Memory B cell (primary cell): ENCODE results near the gene ADGRF3.
"Not testable (repeated sequence)": the region's sequence is repeated elsewhere in the genome, so short reads cannot be mapped to it uniquely, and the experiment has no call there.

Source experiments
- ATAC-seq: fragments of 150-1000 bp; cut with Tn5 transposase; 2 replicates; pipeline ENCODE4 v1.10.0; 2021; ENCODE audit warnings: low read depth, mild to moderate bottlenecking, moderate library complexity
- DNase-seq, 2 donors: peaks; one replicate each; pipeline ENCODE4 v3.0.0; 2022; ENCODE audit warnings: low spot score in 2 of 2
- H3K27ac Mint-ChIP-seq: one replicate; pipeline ENCODE4 v1.8.0; 2022; ENCODE audit warnings: mild to moderate bottlenecking, moderate library complexity, mixed read lengths
- H3K27me3 Mint-ChIP-seq: one replicate; pipeline ENCODE4 v1.8.0; 2022; ENCODE audit warnings: mixed read lengths
- H3K36me3 Mint-ChIP-seq: one replicate; pipeline ENCODE4 v1.8.0; 2022; ENCODE audit warnings: mild to moderate bottlenecking, mixed read lengths
- H3K4me1 Mint-ChIP-seq: one replicate; pipeline ENCODE4 v1.8.0; 2022; ENCODE audit warnings: mixed read lengths
- H3K4me3 Mint-ChIP-seq: one replicate; pipeline ENCODE4 v1.8.0; 2022; ENCODE audit warnings: mild to moderate bottlenecking, moderate library complexity, mixed read lengths
- H3K9me3 Mint-ChIP-seq: one replicate; pipeline ENCODE4 v1.8.0; 2022; ENCODE audit warnings: mixed read lengths

Gene ADGRF3

GRCh38 chr2:26346454-26347053, at the start of gene ADGRF3:
TSS of gene ADGRF3 (minus strand) at chr2:26346789. CDS start at chr2:26346234, 555 bp downstream.
- Mint-ChIP-seq H3K4me1 (peaks cover 18% of the 10 kb centered on the region), H3K36me3 (no peaks in the 10 kb centered on the region), H3K9me3 (no peaks in the 10 kb centered on the region), H3K27me3 (no peaks in the 10 kb centered on the region), H3K4me3 (peak within 1 kb of the TSS; percentile 94), H3K27ac (peak within 1 kb of the TSS; percentile 96)
- ATAC-seq (peak; percentile 13), DNase-seq (peak; percentile 38 to 45)

GRCh38 chr2:26395394-26395793, 48.8 kb upstream of the ADGRF3 start:
- H3K36me3 Mint-ChIP-seq: peaks cover 1% of the 10 kb centered on the region
- DNase-seq (no peak), ATAC-seq (no peak)
- no peak overlapping the region for H3K27ac Mint-ChIP-seq
- no peaks in the 10 kb centered on the region for H3K4me1 Mint-ChIP-seq
- no peaks in the 10 kb centered on the region for H3K27me3 Mint-ChIP-seq
- H3K4me3 Mint-ChIP-seq: no peak overlapping the region
- H3K9me3 Mint-ChIP-seq: no peaks in the 10 kb centered on the region

GRCh38 chr2:26394694-26395093, 48.1 kb upstream of the ADGRF3 start:
- H3K27me3 Mint-ChIP-seq: no peaks in the 10 kb centered on the region
- peaks cover 5% of the 10 kb centered on the region for H3K36me3 Mint-ChIP-seq
- DNase-seq (no peak), ATAC-seq (no peak)
- H3K4me3 Mint-ChIP-seq: no peak overlapping the region
- H3K27ac Mint-ChIP-seq: no peak overlapping the region
- H3K9me3 Mint-ChIP-seq: no peaks in the 10 kb centered on the region
- no peaks in the 10 kb centered on the region for H3K4me1 Mint-ChIP-seq

GRCh38 chr2:26387189-26387588, 40.6 kb upstream of the ADGRF3 start:
- Mint-ChIP-seq H3K4me3 (no peak overlapping the region), H3K27me3 (no peaks in the 10 kb centered on the region), H3K36me3 (peaks cover 14% of the 10 kb centered on the region), H3K27ac (no peak overlapping the region), H3K4me1 (no peaks in the 10 kb centered on the region), H3K9me3 (no peaks in the 10 kb centered on the region)
- DNase-seq (no peak), ATAC-seq (no peak)

GRCh38 chr2:26384597-26384996, 38.0 kb upstream of the ADGRF3 start:
- ATAC-seq: no peak
- H3K4me1 Mint-ChIP-seq: no peaks in the 10 kb centered on the region
- peaks cover 13% of the 10 kb centered on the region for H3K36me3 Mint-ChIP-seq

GRCh38 chr2:26384183-26384582, 37.6 kb upstream of the ADGRF3 start:
- ATAC-seq (no peak), DNase-seq (no peak)
- Mint-ChIP-seq H3K27ac (no peak overlapping the region), H3K4me3 (no peak overlapping the region), H3K9me3 (no peaks in the 10 kb centered on the region), H3K36me3 (peaks cover 13% of the 10 kb centered on the region), H3K27me3 (no peaks in the 10 kb centered on the region), H3K4me1 (no peaks in the 10 kb centered on the region)

More at GRCh38 chr2:26384597-26384996, 38.0 kb upstream of the ADGRF3 start:
- Mint-ChIP-seq H3K4me3 (no peak overlapping the region), H3K27me3 (no peaks in the 10 kb centered on the region), H3K27ac (no peak overlapping the region), H3K9me3 (no peaks in the 10 kb centered on the region)
- DNase-seq: no peak

GRCh38 chr2:26382564-26382963, 36.0 kb upstream of the ADGRF3 start:
- Mint-ChIP-seq H3K4me3 (no peak overlapping the region), H3K27me3 (no peaks in the 10 kb centered on the region), H3K4me1 (no peaks in the 10 kb centered on the region), H3K36me3 (peaks cover 19% of the 10 kb centered on the region), H3K9me3 (no peaks in the 10 kb centered on the region), H3K27ac (no peak overlapping the region)
- ATAC-seq (no peak), DNase-seq (no peak)

- peaks cover 25% of the 10 kb centered on the region for H3K36me3 Mint-ChIP-seq
- no peaks in the 10 kb centered on the region for H3K4me1 Mint-ChIP-seq
- ATAC-seq (no peak), DNase-seq (no peak)
- no peak overlapping the region for H3K4me3 Mint-ChIP-seq
- no peaks in the 10 kb centered on the region for H3K9me3 Mint-ChIP-seq
- H3K27ac Mint-ChIP-seq: no peak overlapping the region
- no peaks in the 10 kb centered on the region for H3K27me3 Mint-ChIP-seq
These were observed 33.7 kb upstream of the ADGRF3 start for GRCh38 chr2:26380281-26380680.

GRCh38 chr2:26376799-26377198, 30.2 kb upstream of the ADGRF3 start:
- DNase-seq (no peak), ATAC-seq (no peak)
- Mint-ChIP-seq H3K4me1 (no peaks in the 10 kb centered on the region), H3K27me3 (no peaks in the 10 kb centered on the region), H3K9me3 (no peaks in the 10 kb centered on the region), H3K27ac (no peak overlapping the region), H3K36me3 (peaks cover 33% of the 10 kb centered on the region), H3K4me3 (no peak overlapping the region)

- H3K36me3 Mint-ChIP-seq: peaks cover 29% of the 10 kb centered on the region
These were observed 24.3 kb upstream of the ADGRF3 start for GRCh38 chr2:26370909-26371308.

GRCh38 chr2:26369664-26370063, 23.1 kb upstream of the ADGRF3 start:
- H3K4me3 Mint-ChIP-seq, H3K4me1 Mint-ChIP-seq, H3K27me3 Mint-ChIP-seq, ATAC-seq, DNase-seq, H3K27ac Mint-ChIP-seq, H3K9me3 Mint-ChIP-seq: not testable (repeated sequence)
- H3K36me3 Mint-ChIP-seq: peaks cover 29% of the 10 kb centered on the region

More at GRCh38 chr2:26370909-26371308, 24.3 kb upstream of the ADGRF3 start:
- DNase-seq, H3K4me1 Mint-ChIP-seq, H3K4me3 Mint-ChIP-seq, ATAC-seq, H3K27ac Mint-ChIP-seq, H3K27me3 Mint-ChIP-seq, H3K9me3 Mint-ChIP-seq: not testable (repeated sequence)

GRCh38 chr2:26366957-26367356, 20.4 kb upstream of the ADGRF3 start:
- DNase-seq: no peak
- no peaks in the 10 kb centered on the region for H3K27me3 Mint-ChIP-seq
- H3K36me3 Mint-ChIP-seq: peaks cover 23% of the 10 kb centered on the region
- ATAC-seq: no peak
- peaks cover 7% of the 10 kb centered on the region for H3K4me1 Mint-ChIP-seq
- no peak overlapping the region for H3K27ac Mint-ChIP-seq
- no peak overlapping the region for H3K4me3 Mint-ChIP-seq
- no peaks in the 10 kb centered on the region for H3K9me3 Mint-ChIP-seq

GRCh38 chr2:26364669-26365068, 18.1 kb upstream of the ADGRF3 start:
- no peak overlapping the region for H3K27ac Mint-ChIP-seq
- no peak for ATAC-seq
- no peaks in the 10 kb centered on the region for H3K9me3 Mint-ChIP-seq
- peaks cover 20% of the 10 kb centered on the region for H3K36me3 Mint-ChIP-seq
- no peak overlapping the region for H3K4me3 Mint-ChIP-seq
- no peaks in the 10 kb centered on the region for H3K27me3 Mint-ChIP-seq
- no peak for DNase-seq
- peaks cover 9% of the 10 kb centered on the region for H3K4me1 Mint-ChIP-seq

GRCh38 chr2:26363958-26364357, 17.4 kb upstream of the ADGRF3 start:
- Mint-ChIP-seq H3K9me3 (no peaks in the 10 kb centered on the region), H3K27ac (no peak overlapping the region), H3K4me3 (no peak overlapping the region), H3K36me3 (peaks cover 13% of the 10 kb centered on the region), H3K27me3 (no peaks in the 10 kb centered on the region), H3K4me1 (peaks cover 12% of the 10 kb centered on the region)
- DNase-seq (no peak), ATAC-seq (no peak)

- Mint-ChIP-seq H3K27me3 (no peaks in the 10 kb centered on the region), H3K27ac (peak overlapping the region; percentile 47), H3K36me3 (peaks cover 13% of the 10 kb centered on the region), H3K4me3 (no peak overlapping the region), H3K4me1 (peaks cover 12% of the 10 kb centered on the region), H3K9me3 (no peaks in the 10 kb centered on the region)
- DNase-seq (no peak), ATAC-seq (no peak)
These were observed 16.7 kb upstream of the ADGRF3 start for GRCh38 chr2:26363323-26363722.
